HepG2 (cell line): ENCODE measurements around the gene ARIH1. TPM values are rescaled to one million over a fixed set of nuclear protein-coding genes. Genes with fewer than 3 reads are reported as not detected.

Experiments used
- CBFB ChIP-seq: sonication (generic); formaldehyde crosslinking; IDR thresholded peaks from 2 replicates; pipeline ENCODE4 v1.4.0; 2020; ENCODE audit warnings: missing genetic modification reagents
- RARA ChIP-seq: IDR thresholded peaks from 2 replicates; pipeline ENCODE4 v1.6.1; 2016; ENCODE audit warnings: missing genetic modification reagents, missing compliant biosample characterization
- RARG ChIP-seq: sonication (generic); formaldehyde crosslinking; IDR thresholded peaks from 2 replicates; pipeline ENCODE4 v1.4.0; 2020; ENCODE audit warnings: low read depth, mild to moderate bottlenecking, missing genetic modification reagents
- RBFOX2 ChIP-seq: fragments of 200-400 bp; formaldehyde crosslinking; IDR thresholded peaks from 2 replicates; pipeline ENCODE4 v1.6.1; 2017; ENCODE audit warnings: low read depth, mild to moderate bottlenecking, low read length
- SNAPC2 ChIP-seq: sonication (generic); formaldehyde crosslinking; IDR thresholded peaks from 2 replicates; pipeline ENCODE4 v1.8.1; 2022; ENCODE audit warnings: mild to moderate bottlenecking, missing genetic modification reagents
- SRSF1 ChIP-seq: fragments of 200-400 bp; formaldehyde crosslinking; optimal IDR thresholded peaks from 2 replicates; pipeline ENCODE3; 2017; ENCODE audit warnings: mild to moderate bottlenecking, low read depth, low read length, moderate library complexity
- ZIK1 ChIP-seq: sonication (generic); formaldehyde crosslinking; IDR thresholded peaks from 2 replicates; pipeline ENCODE4 v1.5.0; 2020; ENCODE audit warnings: mild to moderate bottlenecking, low read depth, missing genetic modification reagents, borderline replicate concordance
- ZNF382 ChIP-seq: sonication (generic); formaldehyde crosslinking; IDR thresholded peaks from 2 replicates; pipeline ENCODE4 v1.5.0; 2020; ENCODE audit warnings: missing genetic modification reagents, mild to moderate bottlenecking, borderline replicate concordance
- ZNF558 ChIP-seq: sonication (generic); formaldehyde crosslinking; IDR thresholded peaks from 2 replicates; pipeline ENCODE4 v1.9.0; 2022; ENCODE audit warnings: mild to moderate bottlenecking, missing genetic modification reagents, borderline replicate concordance
- ZNF589 ChIP-seq: sonication (generic); formaldehyde crosslinking; conservative IDR thresholded peaks from 2 replicates; pipeline ENCODE4 v1.8.0; 2022; ENCODE audit warnings: mild to moderate bottlenecking, moderate library complexity, missing genetic modification reagents
- polyA plus RNA-seq, 8 experiments: library from polyadenylated mRNA; depleted of rRNA in 3 of 8; stranded (reverse) in 7 of 8; unstranded in 1 of 8; fragments of >200 nt; fragmentation: Illumina TruSeq in 4 of 8; extraction: Trizol in 4 of 8; gene quantifications; 2 replicates each; pipeline versions ENCODE4 v1.2.1 to v1.2.3, GENCODE V29; 2011 to 2016; ENCODE audit warnings: low read depth in 4 of 8, missing spikeins in 1 of 8, mixed read lengths in 1 of 8; ENCODE audit not compliant: insufficient read depth in 1 of 8
- total RNA-seq, 5 experiments: library from RNA; depleted of rRNA; stranded (reverse); fragments of >200 nt; fragmentation: Illumina TruSeq; extraction: Trizol; gene quantifications; 2 replicates each; pipeline ENCODE4 v1.2.3, GENCODE V29; 2016; ENCODE audit warnings: low read depth in 1 of 5
- TF ChIP-seq, protein P1 (sequence below): sonication (generic); formaldehyde crosslinking; conservative IDR thresholded peaks from 2 replicates; pipeline ENCODE4 v1.4.0; 2020; ENCODE audit warnings: missing genetic modification reagents

ARIH1 gene
- total and polyA plus RNA-seq, 2 of the 13 experiments (the other 11 are each of a cell fraction or from before 2014, with no cell fraction given) = 38.8 to 59.8 TPM

DNA sequence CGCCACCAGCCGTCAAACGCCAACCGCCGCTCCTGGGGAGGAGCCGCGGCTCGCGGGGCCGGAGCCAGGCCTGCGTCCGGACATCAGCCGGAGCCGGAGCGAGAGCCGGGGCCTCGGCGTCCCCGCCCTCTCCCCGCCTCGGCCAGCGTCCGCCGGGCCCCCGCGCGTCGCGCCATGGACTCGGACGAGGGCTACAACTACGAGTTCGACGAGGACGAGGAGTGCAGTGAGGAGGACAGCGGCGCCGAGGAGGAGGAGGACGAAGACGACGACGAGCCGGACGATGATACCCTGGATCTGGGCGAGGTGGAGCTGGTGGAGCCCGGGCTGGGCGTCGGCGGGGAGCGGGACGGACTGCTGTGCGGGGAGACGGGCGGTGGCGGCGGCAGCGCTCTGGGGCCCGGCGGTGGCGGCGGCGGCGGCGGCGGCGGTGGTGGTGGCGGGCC, 359 bp downstream of the ARIH1 start (continued):
- TF ChIP-seq ZNF558 (CRISPR knock-in tag) (no peak), RARG (CRISPR knock-in tag) (0 out of 2 replicates have a peak, but pooled peaks have one; percentile 15), CBFB (CRISPR knock-in tag) (0 out of 2 replicates have a peak, but pooled peaks have one; percentile 17), RARA (no peak), ZIK1 (CRISPR knock-in tag) (peak; percentile 1; the same call in 1 of the 2 replicates), ZNF382 (CRISPR knock-in tag) (no peak), ZNF589 (peak; percentile 63; the same call in 1 of the 2 replicates), SNAPC2 (no peak), RBFOX2 (peak; percentile 84), SRSF1 (no peak)
- TF ChIP-seq, protein P1, sequence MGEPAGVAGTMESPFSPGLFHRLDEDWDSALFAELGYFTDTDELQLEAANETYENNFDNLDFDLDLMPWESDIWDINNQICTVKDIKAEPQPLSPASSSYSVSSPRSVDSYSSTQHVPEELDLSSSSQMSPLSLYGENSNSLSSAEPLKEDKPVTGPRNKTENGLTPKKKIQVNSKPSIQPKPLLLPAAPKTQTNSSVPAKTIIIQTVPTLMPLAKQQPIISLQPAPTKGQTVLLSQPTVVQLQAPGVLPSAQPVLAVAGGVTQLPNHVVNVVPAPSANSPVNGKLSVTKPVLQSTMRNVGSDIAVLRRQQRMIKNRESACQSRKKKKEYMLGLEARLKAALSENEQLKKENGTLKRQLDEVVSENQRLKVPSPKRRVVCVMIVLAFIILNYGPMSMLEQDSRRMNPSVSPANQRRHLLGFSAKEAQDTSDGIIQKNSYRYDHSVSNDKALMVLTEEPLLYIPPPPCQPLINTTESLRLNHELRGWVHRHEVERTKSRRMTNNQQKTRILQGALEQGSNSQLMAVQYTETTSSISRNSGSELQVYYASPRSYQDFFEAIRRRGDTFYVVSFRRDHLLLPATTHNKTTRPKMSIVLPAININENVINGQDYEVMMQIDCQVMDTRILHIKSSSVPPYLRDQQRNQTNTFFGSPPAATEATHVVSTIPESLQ = no peak
